OCI-LY7 (cell line): ENCODE data around the gene SLC22A6.

Source experiments
- CTCF ChIP-seq: fragments of 200-600 bp; sonication (generic); conservative IDR thresholded peaks from 2 replicates; pipeline ENCODE4 v1.5.1; 2014; ENCODE audit warnings: mild to moderate bottlenecking, antibody characterized with exemption, low read length, moderate library complexity, mixed read lengths
- EZH2phosphoT487 ChIP-seq: fragments of 200-600 bp; sonication (generic); IDR thresholded peaks from 2 replicates; pipeline ENCODE4 v1.6.1; 2018; ENCODE audit warnings: low read depth, borderline replicate concordance, mild to moderate bottlenecking, mixed run types, antibody characterized with exemption, low read length, moderate library complexity, mixed read lengths

DNA sequence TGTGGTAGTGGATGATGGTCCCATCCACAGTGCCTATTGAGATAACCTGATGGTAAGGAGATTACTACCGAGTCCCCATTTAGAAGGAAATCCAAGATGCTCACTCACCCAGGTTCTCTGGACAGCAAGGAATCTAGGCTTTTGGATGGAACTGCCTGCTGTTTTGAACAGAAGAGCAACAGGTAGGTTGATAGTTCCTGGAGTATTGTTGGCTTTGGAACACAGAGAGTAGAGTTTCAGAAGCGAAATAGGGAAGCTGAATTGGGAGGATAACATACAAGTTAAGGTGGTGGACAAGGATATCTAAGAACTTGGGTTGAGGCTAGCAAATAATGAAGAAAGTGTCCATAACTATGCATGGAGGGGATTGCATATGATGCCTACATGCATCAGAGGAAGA is 27.6 kb downstream of the SLC22A6 start:
- TF ChIP-seq CTCF (no peak), EZH2phosphoT487 (no peak)
